Measurements from ENCODE around the gene BAG3.

DNA sequence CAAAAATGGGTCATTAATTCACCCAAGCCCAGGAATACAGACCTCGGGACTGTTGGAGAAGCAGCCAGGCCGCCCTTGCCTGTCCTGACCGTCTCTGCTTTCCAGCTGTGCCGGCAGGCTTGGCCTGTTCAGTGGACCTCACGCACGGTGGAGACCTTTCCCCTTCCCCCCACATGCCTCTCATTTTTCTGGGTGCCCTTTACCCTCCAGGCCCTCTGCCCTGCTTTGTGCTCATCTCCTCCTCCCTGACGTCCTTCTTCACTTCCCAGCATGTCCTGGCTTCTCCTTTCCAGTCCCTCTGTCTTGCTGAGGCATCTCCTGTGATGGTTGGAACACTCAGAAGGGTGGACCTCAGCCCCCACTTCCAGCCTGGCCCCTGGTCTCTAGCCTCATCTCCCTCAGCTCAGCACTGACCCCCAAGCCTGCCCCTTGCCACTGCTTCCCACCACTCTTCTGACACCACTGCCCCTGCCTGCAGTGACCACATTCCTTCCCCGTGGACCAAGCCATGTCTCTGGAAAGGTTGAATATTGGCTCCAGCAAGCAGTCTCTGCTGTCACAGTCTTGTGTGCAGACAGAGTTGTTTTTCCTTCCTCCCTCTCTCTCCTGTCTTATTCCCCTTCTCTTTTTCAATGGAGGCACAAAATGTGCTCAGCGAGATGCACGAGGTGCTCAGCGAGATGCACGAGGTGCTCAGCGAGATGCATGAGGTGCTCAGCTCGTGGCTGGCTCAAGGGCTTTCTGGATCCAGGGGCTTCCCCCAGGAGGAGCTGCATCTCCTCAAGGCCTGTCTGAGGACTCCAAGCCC is 14.9 kb downstream of the BAG3 start:
- TF ChIP-seq CTCF (IDR thresholded peaks at IDR 0.05 in 4 of 5, conservative IDR thresholded peaks at IDR 0.05 in 1 of 5) (no peak), POLR2A (IDR thresholded peaks at IDR 0.05) (no peak)
